H9 (cell line): ENCODE results near the gene PRLH. TPM values are rescaled to one million over a fixed set of nuclear protein-coding genes. Genes with fewer than 3 reads are reported as not detected.

Experiments used
- DNase-seq: peaks from one replicate; pipeline ENCODE4 v3.0.0-alpha.2; 2017
- H2AFZ ChIP-seq: one replicate; pipeline ENCODE4 v1.6.1; 2013; ENCODE audit warnings: mild to moderate bottlenecking, low read length, control low read depth, moderate library complexity
- H2AK5ac ChIP-seq: 2 replicates; pipeline ENCODE4 v1.6.1; 2013; ENCODE audit warnings: low read length, control low read depth, mixed read lengths; ENCODE audit not compliant: insufficient read length
- H2BK120ac ChIP-seq: one replicate; pipeline ENCODE4 v1.6.1; 2013; ENCODE audit warnings: low read depth, mild to moderate bottlenecking, low read length, control low read depth, inconsistent platforms; ENCODE audit not compliant: poor library complexity, severe bottlenecking
- H2BK12ac ChIP-seq: 2 replicates; pipeline ENCODE4 v1.6.1; 2013; ENCODE audit warnings: low read length, control low read depth, mixed read lengths, low read depth; ENCODE audit not compliant: insufficient read length
- H2BK15ac ChIP-seq: 2 replicates; pipeline ENCODE4 v1.6.1; 2013; ENCODE audit warnings: low read depth, low read length, control low read depth
- H2BK20ac ChIP-seq: one replicate; pipeline ENCODE4 v1.6.1; 2013; ENCODE audit warnings: low read depth, mild to moderate bottlenecking, low read length, control low read depth, inconsistent platforms; ENCODE audit not compliant: poor library complexity, severe bottlenecking
- H2BK5ac ChIP-seq: 2 replicates; pipeline ENCODE4 v1.6.1; 2013; ENCODE audit warnings: low read length, control low read depth, mixed read lengths; ENCODE audit not compliant: insufficient read length
- H3K14ac ChIP-seq: 2 replicates; pipeline ENCODE4 v1.6.1; 2013; ENCODE audit warnings: low read length, control low read depth; ENCODE audit not compliant: insufficient read depth
- H3K18ac ChIP-seq: 2 replicates; pipeline ENCODE4 v1.6.1; 2013; ENCODE audit warnings: low read depth, mild to moderate bottlenecking, mixed read lengths, low read length, control low read depth; ENCODE audit not compliant: insufficient read length
- H3K23ac ChIP-seq: 2 replicates; pipeline ENCODE4 v1.6.1; 2013; ENCODE audit warnings: low read length, control low read depth, mixed read lengths, low read depth; ENCODE audit not compliant: insufficient read length
- H3K23me2 ChIP-seq: 2 replicates; pipeline ENCODE4 v1.6.1; 2013; ENCODE audit warnings: low read depth, mild to moderate bottlenecking, mixed read lengths, low read length, control low read depth; ENCODE audit not compliant: insufficient read length, poor library complexity, severe bottlenecking
- H3K27ac ChIP-seq: 2 replicates; pipeline ENCODE4 v1.5.1; 2013; ENCODE audit warnings: low read length, control low read depth, mixed read lengths, low read depth; ENCODE audit not compliant: insufficient read length
- H3K27me3 ChIP-seq: 2 replicates; pipeline ENCODE4 v1.6.1; 2013; ENCODE audit warnings: low read length, control low read depth, inconsistent platforms; ENCODE audit not compliant: insufficient read depth
- H3K4ac ChIP-seq: 2 replicates; pipeline ENCODE4 v1.6.1; 2013; ENCODE audit warnings: low read depth, mild to moderate bottlenecking, control low read depth, inconsistent platforms, low read length, moderate library complexity
- H3K4me1 ChIP-seq: 2 replicates; pipeline ENCODE4 v1.6.1; 2013; ENCODE audit warnings: low read length, control low read depth, inconsistent platforms; ENCODE audit not compliant: insufficient read depth
- H3K4me2 ChIP-seq: 2 replicates; pipeline ENCODE4 v1.6.1; 2013; ENCODE audit warnings: low read length, control low read depth, mixed read lengths; ENCODE audit not compliant: insufficient read length, insufficient read depth
- H3K56ac ChIP-seq: 2 replicates; pipeline ENCODE4 v1.6.1; 2013; ENCODE audit warnings: low read depth, mild to moderate bottlenecking, mixed read lengths, low read length, control low read depth; ENCODE audit not compliant: insufficient read length
- H3K79me1 ChIP-seq: 2 replicates; pipeline ENCODE4 v1.6.1; 2013; ENCODE audit warnings: low read depth, mild to moderate bottlenecking, moderate library complexity, low read length, control low read depth, inconsistent platforms; ENCODE audit not compliant: insufficient read depth, poor library complexity, severe bottlenecking
- H3K79me2 ChIP-seq: 2 replicates; pipeline ENCODE4 v1.6.1; 2013; ENCODE audit warnings: low read length, control low read depth, inconsistent platforms; ENCODE audit not compliant: insufficient read depth
- H3K9ac ChIP-seq: 2 replicates; pipeline ENCODE4 v1.6.1; 2013; ENCODE audit warnings: low read length, control low read depth, mixed read lengths; ENCODE audit not compliant: insufficient read length; ENCODE audit errors: extremely low read depth
- H3K9me3 ChIP-seq: one replicate; pipeline ENCODE4 v1.6.1; 2013; ENCODE audit warnings: low read depth, low read length, inconsistent platforms; ENCODE audit not compliant: control insufficient read depth
- H3T11ph ChIP-seq: one replicate; pipeline ENCODE4 v1.6.1; 2013; ENCODE audit warnings: mild to moderate bottlenecking, low read length, control low read depth, inconsistent platforms
- H4K20me1 ChIP-seq: one replicate; pipeline ENCODE4 v1.6.1; 2013; ENCODE audit not compliant: control insufficient read depth, insufficient read length, insufficient read depth
- H4K5ac ChIP-seq: 2 replicates; pipeline ENCODE4 v1.6.1; 2013; ENCODE audit warnings: low read depth, mild to moderate bottlenecking, mixed read lengths, low read length, control low read depth; ENCODE audit not compliant: insufficient read length
- H4K8ac ChIP-seq: replicated peaks from 2 replicates; pipeline ENCODE4 v1.6.1; 2013; ENCODE audit warnings: low read length, control low read depth, mixed read lengths, low read depth; ENCODE audit not compliant: insufficient read length
- H4K91ac ChIP-seq: 2 replicates; pipeline ENCODE4 v1.6.1; 2013; ENCODE audit warnings: low read depth, mild to moderate bottlenecking, moderate library complexity, mixed read lengths, low read length, control low read depth; ENCODE audit not compliant: insufficient read length
- H3K27ac Mint-ChIP-seq, 3 experiments: 2 replicates in 2 of 3; 3 replicates in 1 of 3; pipeline ENCODE4 v1.8.0; 2020 to 2021; ENCODE audit warnings: mixed read lengths in 3 of 3, mild to moderate bottlenecking in 1 of 3, moderate library complexity in 1 of 3
- H3K27me3 Mint-ChIP-seq: 2 replicates; pipeline ENCODE4 v1.8.0; 2021; ENCODE audit warnings: low read depth, mild to moderate bottlenecking, moderate library complexity, mixed read lengths
- H3K36me3 Mint-ChIP-seq, 3 experiments: 2 replicates in 2 of 3; 3 replicates in 1 of 3; pipeline ENCODE4 v1.8.0; 2020 to 2021; ENCODE audit warnings: low read depth in 3 of 3, mixed read lengths in 3 of 3; ENCODE audit not compliant: insufficient read depth in 1 of 3
- H3K4me1 Mint-ChIP-seq, 2 experiments: 2 replicates each; pipeline ENCODE4 v1.8.0; 2020; ENCODE audit warnings: mixed read lengths in 2 of 2
- H3K4me3 Mint-ChIP-seq, 2 experiments: 2 replicates in 1 of 2; 3 replicates in 1 of 2; pipeline ENCODE4 v1.8.0; 2020 to 2021; ENCODE audit warnings: mild to moderate bottlenecking in 2 of 2, mixed read lengths in 2 of 2, moderate library complexity in 1 of 2
- H3K9me3 Mint-ChIP-seq, 2 experiments: 2 replicates in 1 of 2; 3 replicates in 1 of 2; pipeline ENCODE4 v1.8.0; 2020; ENCODE audit warnings: mild to moderate bottlenecking in 2 of 2, mixed read lengths in 2 of 2, moderate library complexity in 1 of 2
- WGBS: extraction: QIAGEN DNeasy Blood & Tissue Kit; methylation state at CpG from one replicate; pipeline ENCODE4 v1.1.7; 2013; ENCODE audit warnings: missing lambda C conversion rate, low lambda C conversion rate, mixed read lengths; ENCODE audit not compliant: insufficient read length; ENCODE audit errors: extremely low coverage; 5-methylcytosine and 5-hydroxymethylcytosine counted together
- total RNA-seq: library from RNA; stranded (reverse); gene quantifications from 2 replicates; pipeline ENCODE4 v1.2.1, GENCODE V29; 2021
- TF ChIP-seq, protein P1 (sequence below): fragments of 200-600 bp; sonication (generic); conservative IDR thresholded peaks from 3 replicates; pipeline ENCODE4 v1.8.0; 2021; ENCODE audit warnings: antibody characterized with exemption, mild to moderate bottlenecking

Gene PRLH
- total RNA-seq, 1 experiment from 2014 or later: not detected

- Histone ChIP-seq H3K23me2 (no peaks in the 10 kb centered on the region), H3K9me3 (no peaks in the 10 kb centered on the region), H2BK15ac (no peak overlapping the region), H4K91ac (no peak overlapping the region), H3K4me1 (no peaks in the 10 kb centered on the region), H3K4me2 (no peak overlapping the region), H3K27ac (no peak overlapping the region), H3T11ph (no peak overlapping the region), H3K18ac (no peak overlapping the region), H2BK12ac (no peak overlapping the region), H3K79me2 (no peaks in the 10 kb centered on the region), H2BK20ac (no peak overlapping the region), H3K4ac (no peak overlapping the region), H3K14ac (no peak overlapping the region; the same call in 1 of the 2 replicates), H2AK5ac (no peak overlapping the region), H2BK5ac (no peak overlapping the region), H3K79me1 (no peaks in the 10 kb centered on the region), H2BK120ac (no peak overlapping the region), H3K27me3 (no peaks in the 10 kb centered on the region), H4K20me1 (no peaks in the 10 kb centered on the region), H4K8ac (no peak overlapping the region), H4K5ac (no peak overlapping the region), H2AFZ (no peak overlapping the region), H3K56ac (no peak overlapping the region), H3K9ac (no peak overlapping the region), H3K23ac (no peak overlapping the region)
- Mint-ChIP-seq H3K36me3 (peaks cover 0 to 1% (median under 1%) of the 10 kb centered on the region in 3 experiments; a peak in 1 of 7 replicates), H3K27ac (no peak overlapping the region), H3K4me1 (peaks cover 0 to 3% of the 10 kb centered on the region in 2 experiments; a peak in 1 of 4 replicates), H3K27me3 (peaks cover 8% of the 10 kb centered on the region), H3K9me3 (peaks cover under 1% of the 10 kb centered on the region in 2 experiments; a peak in 2 of 5 replicates), H3K4me3 (no peak overlapping the region)
- DNase-seq: no peak
- TF ChIP-seq, protein P1, sequence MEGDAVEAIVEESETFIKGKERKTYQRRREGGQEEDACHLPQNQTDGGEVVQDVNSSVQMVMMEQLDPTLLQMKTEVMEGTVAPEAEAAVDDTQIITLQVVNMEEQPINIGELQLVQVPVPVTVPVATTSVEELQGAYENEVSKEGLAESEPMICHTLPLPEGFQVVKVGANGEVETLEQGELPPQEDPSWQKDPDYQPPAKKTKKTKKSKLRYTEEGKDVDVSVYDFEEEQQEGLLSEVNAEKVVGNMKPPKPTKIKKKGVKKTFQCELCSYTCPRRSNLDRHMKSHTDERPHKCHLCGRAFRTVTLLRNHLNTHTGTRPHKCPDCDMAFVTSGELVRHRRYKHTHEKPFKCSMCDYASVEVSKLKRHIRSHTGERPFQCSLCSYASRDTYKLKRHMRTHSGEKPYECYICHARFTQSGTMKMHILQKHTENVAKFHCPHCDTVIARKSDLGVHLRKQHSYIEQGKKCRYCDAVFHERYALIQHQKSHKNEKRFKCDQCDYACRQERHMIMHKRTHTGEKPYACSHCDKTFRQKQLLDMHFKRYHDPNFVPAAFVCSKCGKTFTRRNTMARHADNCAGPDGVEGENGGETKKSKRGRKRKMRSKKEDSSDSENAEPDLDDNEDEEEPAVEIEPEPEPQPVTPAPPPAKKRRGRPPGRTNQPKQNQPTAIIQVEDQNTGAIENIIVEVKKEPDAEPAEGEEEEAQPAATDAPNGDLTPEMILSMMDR: no peak
- no CpG with 5 or more reads among the region's 7 CpGs for WGBS
Measured at GRCh38 chr2:237561221-237561620, 5.2 kb upstream of the PRLH start.
